ENCODE data around the gene MDK.

MDK gene

DNA sequence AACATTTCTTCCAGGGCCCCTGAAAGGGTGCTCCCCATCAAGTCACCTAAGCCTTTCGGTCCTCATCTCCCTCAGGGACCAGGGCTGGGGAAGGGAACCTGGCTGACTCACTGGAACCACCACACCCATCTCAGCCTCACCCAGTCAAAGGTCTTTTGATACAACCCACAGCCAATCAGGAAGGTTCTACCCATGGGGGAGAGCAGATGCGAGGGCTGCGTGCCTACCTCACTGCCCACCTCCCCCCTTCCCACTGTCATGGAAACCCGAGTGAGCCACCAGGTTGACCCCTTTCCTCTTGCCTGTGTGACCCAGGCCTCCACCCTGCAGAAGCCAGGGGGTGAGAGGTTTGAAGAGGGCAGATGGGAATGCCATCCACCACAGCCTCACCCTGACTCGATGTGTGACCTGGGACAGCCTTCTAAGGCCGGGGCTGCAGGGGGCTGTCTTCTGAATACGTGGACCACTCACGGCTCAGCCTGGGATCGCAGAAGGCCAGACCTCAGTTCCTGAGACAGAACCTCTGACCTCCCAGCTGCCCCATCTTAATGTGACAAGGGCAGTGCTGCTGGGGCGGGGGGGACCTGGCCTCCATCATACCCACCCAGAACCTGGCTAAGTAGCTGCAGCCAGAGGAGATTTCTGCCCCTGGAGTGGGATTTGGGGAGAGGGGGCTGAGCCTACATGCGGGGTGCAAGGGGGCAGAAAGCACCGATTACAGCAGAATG lies 2.7 kb downstream of the MDK start:
- no peak for DNase-seq

DNA sequence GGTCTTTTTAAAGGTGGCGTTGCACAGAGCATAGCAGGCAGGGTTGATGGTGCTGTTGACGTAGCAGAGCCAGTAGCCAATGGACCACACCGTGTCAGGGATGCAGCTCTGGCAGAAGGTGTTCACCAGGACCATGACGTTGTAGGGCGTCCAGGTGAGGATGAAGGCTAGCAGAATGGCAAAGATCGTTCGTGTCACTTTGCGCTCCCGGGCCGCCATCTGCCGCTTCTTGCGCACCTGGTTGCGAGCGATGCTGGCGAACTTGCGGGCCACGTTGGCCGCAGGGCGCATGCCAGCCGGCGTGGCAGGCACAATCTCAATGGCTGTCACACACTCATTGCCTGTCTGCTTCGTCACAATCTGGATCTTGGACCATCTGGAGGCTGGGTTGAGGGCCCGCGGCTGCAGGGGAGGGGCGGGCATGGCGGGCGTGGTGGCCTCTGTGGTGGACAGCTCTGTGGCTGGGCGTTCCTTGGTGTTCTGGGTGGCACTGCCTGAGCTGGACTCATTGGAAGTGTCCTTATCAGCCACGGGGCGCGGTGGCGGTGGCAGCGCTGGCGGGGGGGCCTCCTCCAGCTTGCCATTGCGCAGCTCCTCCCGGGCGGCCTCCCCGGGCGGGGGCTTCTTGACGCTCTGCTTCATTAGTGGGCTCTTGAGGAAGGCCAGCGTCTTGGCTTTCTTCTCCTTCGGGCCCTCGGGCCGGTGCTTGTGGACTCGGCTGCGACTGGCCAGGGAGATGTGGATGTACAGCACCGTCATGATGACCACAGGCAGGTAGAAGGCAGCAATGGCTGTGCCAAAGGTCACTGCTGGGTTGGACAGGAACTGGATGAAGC lies 3.9 kb downstream of the MDK start:
- DNase-seq, result no peak

DNA sequence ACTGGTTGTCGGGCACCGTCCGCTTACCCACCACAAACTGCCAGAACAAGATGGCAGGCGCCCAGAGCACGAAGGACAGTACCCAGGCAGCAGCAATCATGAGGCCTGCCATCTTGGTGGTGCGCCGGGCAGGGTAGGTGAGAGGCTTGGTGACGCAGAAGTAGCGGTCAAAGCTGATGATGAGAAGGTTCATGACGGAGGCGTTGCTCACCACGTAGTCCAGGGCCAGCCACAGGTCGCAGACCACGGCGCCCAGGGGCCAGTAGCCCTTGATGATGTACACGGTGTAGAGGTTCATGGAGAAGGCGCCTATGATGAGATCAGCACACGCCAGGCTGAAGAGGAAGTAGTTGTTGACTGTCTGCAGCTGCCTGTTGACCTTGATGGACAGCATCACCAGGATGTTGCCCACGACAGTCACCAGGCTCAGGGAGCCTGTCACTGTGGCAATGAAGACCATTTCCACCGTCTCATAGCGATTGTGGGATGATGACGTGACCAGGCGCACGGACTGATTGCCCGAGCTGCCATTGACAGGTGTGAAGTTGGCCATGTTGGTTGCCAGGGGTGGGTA lies 4.6 kb downstream of the MDK start:
- no peak for DNase-seq

DNA sequence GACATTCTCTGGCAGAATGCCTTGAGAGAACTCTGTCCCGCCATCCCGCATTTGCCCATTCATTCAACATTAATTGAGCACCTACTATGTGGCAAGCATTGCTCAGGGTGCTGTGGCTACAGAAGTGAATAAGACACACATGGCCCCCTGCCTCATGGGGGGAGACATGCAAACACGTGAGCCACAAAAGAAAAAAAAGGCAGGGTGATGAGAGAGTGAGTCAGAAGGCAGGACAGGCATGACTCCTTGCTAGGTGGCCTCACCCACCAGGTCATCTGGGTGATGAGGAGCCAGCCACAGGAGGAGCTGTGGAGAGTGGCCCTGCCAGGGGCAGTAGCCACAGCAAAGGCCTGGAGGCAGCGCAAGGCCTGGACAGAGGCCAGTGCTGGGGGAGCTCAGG lies 5.2 kb downstream of the MDK start:
- no peak for DNase-seq

DNA sequence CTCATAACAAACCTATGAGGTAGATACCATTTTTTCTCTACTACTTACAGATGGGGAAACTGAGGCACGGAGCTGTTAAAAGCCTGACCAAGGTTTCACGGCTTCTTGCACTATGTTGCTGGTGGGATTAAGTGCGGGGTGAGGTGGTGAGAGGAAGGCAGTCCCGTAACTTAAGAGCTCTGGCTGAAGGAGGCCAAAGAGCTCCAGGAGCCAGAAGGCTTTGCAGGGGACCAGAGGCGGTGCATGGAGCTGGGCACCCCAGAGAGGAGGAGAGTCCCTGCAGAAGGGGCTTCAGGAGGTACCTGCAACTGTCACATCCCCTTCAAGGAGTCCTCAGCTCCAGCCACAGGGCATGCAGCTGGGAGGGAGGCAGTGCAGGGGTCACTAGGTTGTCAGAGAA lies 6.0 kb downstream of the MDK start:
- no peak for DNase-seq

DNA sequence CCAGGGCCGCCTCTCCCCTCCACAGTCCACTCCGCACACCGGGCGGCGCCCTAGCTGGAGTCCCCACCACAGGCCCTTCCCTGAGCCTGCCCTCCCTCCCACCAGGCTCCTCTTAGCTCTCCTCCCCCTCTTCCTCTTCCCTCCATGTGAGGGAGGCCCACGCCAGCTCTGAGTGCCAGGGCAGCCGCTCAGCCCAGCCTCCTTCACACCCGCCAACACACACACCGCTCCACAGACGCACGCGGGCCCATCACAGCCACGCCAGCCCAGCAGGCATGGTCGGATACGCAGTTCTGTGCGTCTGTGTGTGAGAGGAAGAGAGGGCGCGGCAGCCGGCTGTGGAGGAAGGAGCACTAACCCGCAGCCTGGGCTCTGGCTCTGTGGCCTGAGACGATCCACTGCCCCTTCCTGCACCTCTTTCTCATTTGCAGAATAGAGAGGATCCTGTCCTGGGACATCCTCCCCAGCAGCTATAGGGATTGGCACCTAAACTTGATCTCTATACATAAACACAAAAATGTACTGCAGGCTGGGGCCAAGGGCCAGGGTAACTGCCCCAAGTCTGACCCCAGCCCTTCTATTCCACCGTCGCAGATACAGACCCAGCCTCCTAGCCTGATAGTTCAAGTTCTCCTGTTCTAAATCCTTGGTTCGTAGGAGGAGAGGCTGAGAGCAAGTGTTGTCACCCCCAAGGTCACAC lies 6.6 kb downstream of the MDK start:
- DNase-seq, result no peak

GRCh38 chr11:46388619-46389449 lies 7.4 kb downstream of the MDK start:
- DNase-seq, result no peak

DNA sequence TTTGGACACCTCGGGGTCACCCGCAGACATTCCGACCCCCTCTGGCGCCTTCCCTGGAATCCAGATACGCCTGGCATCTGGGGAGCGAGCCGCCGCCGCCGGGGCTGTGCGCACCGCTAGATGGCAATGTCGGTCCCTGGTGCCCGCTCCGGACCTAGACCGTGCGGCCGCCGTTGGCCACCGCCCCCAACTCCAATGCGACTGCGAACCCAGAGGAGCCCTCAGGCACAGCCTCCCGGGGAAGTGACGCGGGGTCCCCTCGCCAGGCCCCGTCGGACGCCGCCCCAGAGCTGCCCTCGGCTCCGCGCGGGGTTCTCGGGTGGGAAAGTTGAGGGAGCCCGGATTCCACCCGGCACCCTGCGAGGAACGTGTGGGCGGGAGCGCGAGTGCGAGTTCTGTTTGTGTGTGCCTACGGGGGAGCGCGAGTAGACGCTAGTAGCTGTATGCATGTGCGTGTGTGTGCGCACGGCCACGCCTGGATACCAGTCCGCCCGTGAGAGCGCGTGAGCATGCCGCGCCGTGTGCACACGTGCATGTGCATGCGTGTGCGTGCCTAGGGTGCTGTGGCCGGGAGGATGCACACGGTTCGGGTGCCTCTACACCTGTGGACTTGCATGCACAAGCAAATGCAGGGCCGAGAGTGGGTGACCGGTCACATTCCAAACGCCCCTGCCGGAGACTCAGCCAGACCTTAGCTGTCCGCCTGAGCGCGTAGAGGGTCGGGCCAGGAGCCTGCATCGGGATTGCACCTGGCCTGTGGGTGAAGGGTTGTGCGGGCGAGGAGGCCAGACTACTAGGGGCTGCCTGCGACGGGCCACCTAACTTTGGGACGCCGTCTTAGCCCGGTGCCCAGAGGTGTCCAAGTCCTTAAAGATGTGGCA lies 8.2 kb downstream of the MDK start:
- peak; percentile 76 for DNase-seq

- DNase-seq, result no peak
These were observed 9.1 kb downstream of the MDK start for GRCh38 chr11:46390331-46391171.

DNA sequence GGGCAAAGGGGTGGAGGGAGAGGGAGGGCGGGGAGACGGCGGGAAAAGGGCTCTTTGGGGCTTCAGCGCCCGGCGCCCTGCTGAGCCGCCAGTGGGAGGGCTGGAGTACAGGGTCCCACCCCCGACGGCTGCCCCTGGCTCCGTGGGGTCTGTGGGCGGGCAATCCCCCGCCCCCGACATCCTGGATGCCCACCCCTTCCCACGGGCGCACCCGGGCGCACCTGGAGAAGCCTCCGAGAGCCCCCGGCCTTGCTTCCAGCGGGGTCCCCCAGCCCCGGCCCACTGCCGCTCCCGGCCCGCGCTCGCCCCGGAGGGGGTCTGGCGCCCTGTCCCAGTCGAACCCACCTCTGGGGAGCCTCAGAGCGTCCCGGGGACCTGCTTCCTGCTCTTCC lies 9.7 kb downstream of the MDK start:
- no peak for DNase-seq

GRCh38 chr11:46391578-46392420 lies 10.3 kb downstream of the MDK start, which contains the start of gene CHRM4:
CHRM4 (minus strand) TSS chr11:46391776; CDS start chr11:46386557, 5,219 bp downstream.
- DNase-seq, result peak; percentile 37

- DNase-seq, result peak; percentile 76
These were observed 11.2 kb downstream of the MDK start for GRCh38 chr11:46392421-46393230.

- no peak for DNase-seq
These were observed 11.8 kb downstream of the MDK start for GRCh38 chr11:46393231-46393616.

DNA sequence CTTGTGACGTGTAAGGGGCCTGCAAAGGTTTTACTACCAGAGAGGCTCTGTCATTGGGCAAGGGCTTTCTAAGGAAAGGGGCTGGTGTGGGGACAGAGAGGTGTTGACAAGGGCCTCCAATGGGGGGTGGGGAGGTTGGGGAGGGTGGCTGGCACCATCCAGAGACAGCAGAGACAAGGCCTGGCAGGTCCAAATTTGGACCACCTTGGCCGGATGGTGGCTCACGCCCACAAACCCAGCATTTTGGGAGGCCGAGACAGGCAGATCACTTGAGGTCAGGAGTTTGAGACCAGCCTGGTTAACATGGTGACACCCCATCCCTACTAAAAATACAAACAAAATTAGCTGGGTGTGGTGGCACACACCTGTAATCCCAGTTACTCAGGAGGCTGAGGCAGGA lies 12.3 kb downstream of the MDK start:
- DNase-seq, result no peak

GRCh38 chr11:46397526-46397925 lies 16.1 kb downstream of the MDK start:
- DNase-seq, result no peak

GRCh38 chr11:46402957-46403902 lies 21.8 kb downstream of the MDK start:
- DNase-seq, result no peak

DNA sequence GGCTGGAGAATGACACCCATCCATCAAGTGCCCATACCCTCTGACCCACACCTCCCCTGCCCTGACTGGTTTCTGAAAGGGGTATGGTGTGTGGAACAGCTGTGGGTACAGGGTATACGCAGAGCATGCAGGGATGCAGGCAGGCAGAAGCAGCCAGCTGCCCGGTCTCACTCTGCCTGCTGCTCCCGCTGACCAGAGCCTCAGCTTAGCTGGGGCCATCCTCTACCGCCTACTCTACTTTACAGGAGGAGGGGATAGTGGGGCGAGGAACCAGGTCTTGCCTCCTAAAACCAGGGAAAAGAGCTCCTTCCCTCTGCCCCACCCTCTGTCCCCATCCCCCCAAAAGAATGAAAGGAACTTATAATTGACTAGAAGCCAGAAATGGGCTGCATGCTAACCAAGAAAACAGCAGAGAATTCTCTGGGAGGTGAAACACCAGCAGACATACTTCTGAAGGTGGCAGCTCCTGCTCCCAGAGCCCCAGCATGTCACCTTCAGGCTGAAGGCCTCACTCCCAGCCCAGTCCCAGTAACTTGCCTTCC lies 23.1 kb downstream of the MDK start:
- no peak for DNase-seq
